ENCODE measurements around the gene GAGE13.
"Not testable (repeated sequence)": the region's sequence is repeated elsewhere in the genome, so short reads cannot be mapped to it uniquely, and the experiment has no call there.

The GAGE13 gene

DNA sequence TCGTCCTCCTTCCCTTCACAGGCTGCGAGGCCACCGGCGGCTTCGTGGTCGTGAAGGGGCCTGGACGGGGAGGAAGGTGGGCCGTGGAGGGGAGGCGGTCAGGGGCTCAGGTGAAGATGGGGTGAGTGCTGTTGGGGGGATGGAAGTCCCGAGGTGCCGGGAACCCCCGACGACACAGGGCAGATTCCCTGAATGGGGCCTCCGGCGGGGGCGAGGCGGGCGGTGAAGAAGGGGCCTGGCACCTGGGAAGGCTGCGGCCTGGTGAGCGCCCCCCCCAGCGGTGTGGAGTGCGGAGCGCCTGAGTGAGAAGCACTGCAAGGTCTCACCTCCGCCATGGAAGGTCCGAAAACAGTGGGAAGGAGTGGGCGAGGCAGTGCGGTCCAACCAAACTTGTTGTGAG, 9.1 kb upstream of the GAGE13 start:
- H3F3A ChIP-seq (ENCODE audit: insufficient read depth, low read length); H3K27ac ChIP-seq (ENCODE audit: low read depth, low read length, poor library complexity, severe bottlenecking); H3K4me2 ChIP-seq (ENCODE audit: low read length); H3K36me3 ChIP-seq (ENCODE audit: insufficient read depth, low read length); H4K20me1 ChIP-seq (ENCODE audit: insufficient read depth, low read length); H3K9ac ChIP-seq (ENCODE audit: low read length); H3K4me3 ChIP-seq (ENCODE audit: low read depth, low read length, poor library complexity, severe bottlenecking); H3K79me2 ChIP-seq (ENCODE audit: insufficient read depth, low read length); H3K4me1 ChIP-seq (ENCODE audit: insufficient read depth, low read length, severe bottlenecking); H3K9me2 ChIP-seq (ENCODE audit: low read depth, low read length); H2AFZ ChIP-seq (ENCODE audit: low read length); H3K9me3 ChIP-seq (ENCODE audit: low read length); H3K27me3 ChIP-seq (ENCODE audit: insufficient read depth, low read length): not testable (repeated sequence)

DNA sequence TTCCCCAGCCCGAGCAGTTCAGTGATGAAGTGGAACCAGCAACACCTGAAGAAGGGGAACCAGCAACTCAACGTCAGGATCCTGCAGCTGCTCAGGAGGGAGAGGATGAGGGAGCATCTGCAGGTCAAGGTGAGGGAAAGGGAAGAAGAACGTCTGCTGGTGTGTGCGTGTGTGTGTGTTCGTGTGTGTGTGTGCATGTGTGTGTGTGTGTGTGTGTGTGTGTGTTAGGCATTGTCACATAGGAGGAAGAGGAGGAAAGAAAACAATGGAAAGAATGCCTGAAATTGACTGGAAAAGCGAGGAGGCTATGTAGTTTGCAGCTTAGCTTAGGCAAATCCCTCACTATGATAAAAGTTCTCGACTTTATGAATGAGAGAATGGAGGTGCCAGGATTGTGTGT, 7.6 kb upstream of the GAGE13 start:
- H2AFZ ChIP-seq (ENCODE audit: low read length); H3K4me1 ChIP-seq (ENCODE audit: insufficient read depth, low read length, severe bottlenecking); H3K4me3 ChIP-seq (ENCODE audit: low read depth, low read length, poor library complexity, severe bottlenecking); H3F3A ChIP-seq (ENCODE audit: insufficient read depth, low read length); H4K20me1 ChIP-seq (ENCODE audit: insufficient read depth, low read length); H3K36me3 ChIP-seq (ENCODE audit: insufficient read depth, low read length); H3K27me3 ChIP-seq (ENCODE audit: insufficient read depth, low read length); H3K9me2 ChIP-seq (ENCODE audit: low read depth, low read length); H3K27ac ChIP-seq (ENCODE audit: low read depth, low read length, poor library complexity, severe bottlenecking); H3K9ac ChIP-seq (ENCODE audit: low read length); H3K9me3 ChIP-seq (ENCODE audit: low read length); H3K79me2 ChIP-seq (ENCODE audit: insufficient read depth, low read length); H3K4me2 ChIP-seq (ENCODE audit: low read length): not testable (repeated sequence)

DNA sequence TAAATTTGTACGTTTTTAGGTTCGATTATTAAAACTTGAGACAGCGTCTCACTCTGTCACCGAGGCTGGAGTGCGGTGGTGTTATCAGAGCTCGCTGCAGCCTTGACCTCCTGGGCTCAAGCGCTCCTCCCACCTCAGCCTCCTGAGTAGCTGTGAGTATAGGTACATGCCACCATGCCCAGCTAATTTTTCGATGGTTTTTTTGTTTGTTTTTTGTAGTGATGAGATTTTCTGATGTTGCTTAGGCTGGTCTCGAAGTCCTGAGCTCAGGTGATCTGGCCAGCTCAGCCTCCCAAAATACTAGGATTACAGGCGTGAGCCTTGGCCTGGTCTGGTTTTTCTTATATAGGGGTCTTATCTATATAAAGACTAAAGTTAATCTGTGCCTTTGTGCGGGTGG, 961 bp upstream of the GAGE13 start:
- not testable (repeated sequence) for H3K4me2 ChIP-seq (ENCODE audit: low read length); H3K9me3 ChIP-seq (ENCODE audit: low read length); H3K36me3 ChIP-seq (ENCODE audit: insufficient read depth, low read length); H3K4me3 ChIP-seq (ENCODE audit: low read depth, low read length, poor library complexity, severe bottlenecking); H3F3A ChIP-seq (ENCODE audit: insufficient read depth, low read length); H3K27ac ChIP-seq (ENCODE audit: low read depth, low read length, poor library complexity, severe bottlenecking); H4K20me1 ChIP-seq (ENCODE audit: insufficient read depth, low read length); H3K9ac ChIP-seq (ENCODE audit: low read length); H3K4me1 ChIP-seq (ENCODE audit: insufficient read depth, low read length, severe bottlenecking); H3K79me2 ChIP-seq (ENCODE audit: insufficient read depth, low read length); H3K9me2 ChIP-seq (ENCODE audit: low read depth, low read length); H2AFZ ChIP-seq (ENCODE audit: low read length); H3K27me3 ChIP-seq (ENCODE audit: insufficient read depth, low read length)

DNA sequence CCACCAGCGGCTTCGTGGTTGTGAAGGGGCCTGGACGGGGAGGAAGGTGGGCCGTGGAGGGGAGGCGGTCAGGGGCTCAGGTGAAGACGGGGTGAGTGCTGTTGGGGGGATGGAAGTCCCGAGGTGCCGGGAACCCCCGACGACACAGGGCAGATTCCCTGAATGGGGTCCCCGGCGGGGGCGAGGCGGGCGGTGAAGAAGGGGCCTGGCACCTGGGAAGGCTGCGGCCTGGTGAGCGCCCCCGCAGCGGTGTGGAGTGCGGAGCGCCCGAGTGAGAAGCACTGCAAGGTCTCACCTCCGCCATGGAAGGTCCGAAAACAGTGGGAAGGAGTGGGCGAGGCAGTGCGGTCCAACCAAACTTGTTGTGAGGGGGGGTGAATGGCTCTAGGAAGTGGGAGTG, 459 bp downstream of the GAGE13 start:
- not testable (repeated sequence) for H3K9ac ChIP-seq (ENCODE audit: low read length); H3K27ac ChIP-seq (ENCODE audit: low read depth, low read length, poor library complexity, severe bottlenecking); H3K4me3 ChIP-seq (ENCODE audit: low read depth, low read length, poor library complexity, severe bottlenecking); H3K9me3 ChIP-seq (ENCODE audit: low read length); H2AFZ ChIP-seq (ENCODE audit: low read length); H3K36me3 ChIP-seq (ENCODE audit: insufficient read depth, low read length); H3F3A ChIP-seq (ENCODE audit: insufficient read depth, low read length); H3K27me3 ChIP-seq (ENCODE audit: insufficient read depth, low read length); H3K79me2 ChIP-seq (ENCODE audit: insufficient read depth, low read length); H4K20me1 ChIP-seq (ENCODE audit: insufficient read depth, low read length); H3K4me2 ChIP-seq (ENCODE audit: low read length); H3K9me2 ChIP-seq (ENCODE audit: low read depth, low read length); H3K4me1 ChIP-seq (ENCODE audit: insufficient read depth, low read length, severe bottlenecking)

DNA sequence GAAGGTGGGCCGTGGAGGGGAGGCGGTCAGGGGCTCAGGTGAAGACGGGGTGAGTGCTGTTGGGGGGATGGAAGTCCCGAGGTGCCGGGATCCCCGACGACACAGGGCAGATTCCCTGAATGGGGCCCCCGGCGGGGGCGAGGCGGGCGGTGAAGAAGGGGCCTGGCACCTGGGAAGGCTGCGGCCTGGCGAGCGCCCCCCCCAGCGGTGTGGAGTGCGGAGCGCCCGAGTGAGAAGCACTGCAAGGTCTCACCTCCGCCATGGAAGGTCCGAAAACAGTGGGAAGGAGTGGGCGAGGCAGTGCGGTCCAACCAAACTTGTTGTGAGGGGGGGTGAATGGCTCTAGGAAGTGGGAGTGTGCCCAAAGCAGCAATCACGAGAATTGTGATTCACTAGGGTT, 10.1 kb downstream of the GAGE13 start:
- H3K36me3 ChIP-seq (ENCODE audit: insufficient read depth, low read length): not testable (repeated sequence)

GRCh38 chrX:49344496-49345175, 13.3 kb downstream of the GAGE13 start:
- H3K9ac ChIP-seq (ENCODE audit: low read length); H3K27me3 ChIP-seq (ENCODE audit: insufficient read depth, low read length); H3K79me2 ChIP-seq (ENCODE audit: insufficient read depth, low read length); H3K36me3 ChIP-seq (ENCODE audit: insufficient read depth, low read length); H3K9me3 ChIP-seq (ENCODE audit: low read length); H3F3A ChIP-seq (ENCODE audit: insufficient read depth, low read length); H4K20me1 ChIP-seq (ENCODE audit: insufficient read depth, low read length); H3K4me1 ChIP-seq (ENCODE audit: insufficient read depth, low read length, severe bottlenecking); H3K27ac ChIP-seq (ENCODE audit: low read depth, low read length, poor library complexity, severe bottlenecking); H2AFZ ChIP-seq (ENCODE audit: low read length); H3K4me3 ChIP-seq (ENCODE audit: low read depth, low read length, poor library complexity, severe bottlenecking); H3K4me2 ChIP-seq (ENCODE audit: low read length); H3K9me2 ChIP-seq (ENCODE audit: low read depth, low read length): not testable (repeated sequence)

More for the DNA sequence above, 10.1 kb downstream of the GAGE13 start:
- not testable (repeated sequence) for H3K4me1 ChIP-seq (ENCODE audit: insufficient read depth, low read length, severe bottlenecking); H4K20me1 ChIP-seq (ENCODE audit: insufficient read depth, low read length); H3K9ac ChIP-seq (ENCODE audit: low read length); H3K79me2 ChIP-seq (ENCODE audit: insufficient read depth, low read length); H3K9me3 ChIP-seq (ENCODE audit: low read length); H3K4me3 ChIP-seq (ENCODE audit: low read depth, low read length, poor library complexity, severe bottlenecking); H3K4me2 ChIP-seq (ENCODE audit: low read length); H3K27me3 ChIP-seq (ENCODE audit: insufficient read depth, low read length); H3K9me2 ChIP-seq (ENCODE audit: low read depth, low read length); H2AFZ ChIP-seq (ENCODE audit: low read length); H3K27ac ChIP-seq (ENCODE audit: low read depth, low read length, poor library complexity, severe bottlenecking); H3F3A ChIP-seq (ENCODE audit: insufficient read depth, low read length)

DNA sequence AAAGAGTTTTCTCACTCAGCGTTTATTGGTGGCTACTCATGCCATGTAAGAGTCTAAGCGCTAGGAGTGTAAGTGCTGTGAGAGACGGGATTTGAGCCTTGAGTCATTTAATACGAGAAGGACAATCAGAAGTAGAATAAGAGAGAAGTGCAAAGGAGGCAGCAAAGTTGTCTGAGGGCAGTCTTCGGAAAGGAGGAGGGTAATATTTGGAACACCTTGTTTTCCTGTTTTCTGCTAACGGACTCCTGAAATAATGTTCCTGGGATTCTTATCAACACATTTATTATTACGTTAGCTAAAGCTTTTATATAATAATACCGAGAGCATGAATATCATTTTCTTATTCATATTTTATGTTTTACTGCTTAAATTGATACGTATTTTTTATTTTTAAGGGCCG, 14.0 kb downstream of the GAGE13 start:
- not testable (repeated sequence) for H3K27me3 ChIP-seq (ENCODE audit: insufficient read depth, low read length); H3K79me2 ChIP-seq (ENCODE audit: insufficient read depth, low read length); H3K27ac ChIP-seq (ENCODE audit: low read depth, low read length, poor library complexity, severe bottlenecking); H3K4me1 ChIP-seq (ENCODE audit: insufficient read depth, low read length, severe bottlenecking); H2AFZ ChIP-seq (ENCODE audit: low read length); H3K4me2 ChIP-seq (ENCODE audit: low read length); H3K9ac ChIP-seq (ENCODE audit: low read length); H3K9me3 ChIP-seq (ENCODE audit: low read length); H4K20me1 ChIP-seq (ENCODE audit: insufficient read depth, low read length); H3F3A ChIP-seq (ENCODE audit: insufficient read depth, low read length); H3K4me3 ChIP-seq (ENCODE audit: low read depth, low read length, poor library complexity, severe bottlenecking); H3K36me3 ChIP-seq (ENCODE audit: insufficient read depth, low read length); H3K9me2 ChIP-seq (ENCODE audit: low read depth, low read length)

GRCh38 chrX:49346150-49346549, 14.8 kb downstream of the GAGE13 start:
- H3K27ac ChIP-seq (ENCODE audit: low read depth, low read length, poor library complexity, severe bottlenecking); H3K27me3 ChIP-seq (ENCODE audit: insufficient read depth, low read length); H3K9me3 ChIP-seq (ENCODE audit: low read length); H3K79me2 ChIP-seq (ENCODE audit: insufficient read depth, low read length); H2AFZ ChIP-seq (ENCODE audit: low read length); H3F3A ChIP-seq (ENCODE audit: insufficient read depth, low read length); H3K4me3 ChIP-seq (ENCODE audit: low read depth, low read length, poor library complexity, severe bottlenecking); H3K36me3 ChIP-seq (ENCODE audit: insufficient read depth, low read length); H3K4me2 ChIP-seq (ENCODE audit: low read length); H3K4me1 ChIP-seq (ENCODE audit: insufficient read depth, low read length, severe bottlenecking); H3K9ac ChIP-seq (ENCODE audit: low read length); H3K9me2 ChIP-seq (ENCODE audit: low read depth, low read length); H4K20me1 ChIP-seq (ENCODE audit: insufficient read depth, low read length): not testable (repeated sequence)

Data from OCI-LY1 (cell line).